Vagina (tissue), 2 donors: ENCODE results near the gene UMPS.

ENCODE experiments used
- POLR2A ChIP-seq, 2 donors: fragments of 450-650 bp; IDR thresholded peaks; one replicate each; pipeline ENCODE4 v1.6.1; 2017; ENCODE audit warnings: antibody characterized with exemption in 2 of 2, mild to moderate bottlenecking in 2 of 2, moderate library complexity in 2 of 2
- POLR2AphosphoS5 ChIP-seq, 2 donors: sonication (generic); formaldehyde crosslinking; IDR thresholded peaks; one replicate each; pipeline ENCODE4 v1.9.0; 2017; ENCODE audit warnings: antibody characterized with exemption in 2 of 2, mild to moderate bottlenecking in 2 of 2, low read depth in 1 of 2; ENCODE audit not compliant: insufficient read depth in 1 of 2
- TF ChIP-seq, protein P1 (sequence below), 3 experiments: fragments of 450-650 bp in 2 of 3; fragments of 200-600 bp in 1 of 3; sonication (generic) in 1 of 3; IDR thresholded peaks; one replicate each; pipeline ENCODE4 v1.5.1; 2017 to 2019; ENCODE audit warnings: antibody characterized with exemption in 3 of 3, mild to moderate bottlenecking in 2 of 3, moderate library complexity in 2 of 3

DNA sequence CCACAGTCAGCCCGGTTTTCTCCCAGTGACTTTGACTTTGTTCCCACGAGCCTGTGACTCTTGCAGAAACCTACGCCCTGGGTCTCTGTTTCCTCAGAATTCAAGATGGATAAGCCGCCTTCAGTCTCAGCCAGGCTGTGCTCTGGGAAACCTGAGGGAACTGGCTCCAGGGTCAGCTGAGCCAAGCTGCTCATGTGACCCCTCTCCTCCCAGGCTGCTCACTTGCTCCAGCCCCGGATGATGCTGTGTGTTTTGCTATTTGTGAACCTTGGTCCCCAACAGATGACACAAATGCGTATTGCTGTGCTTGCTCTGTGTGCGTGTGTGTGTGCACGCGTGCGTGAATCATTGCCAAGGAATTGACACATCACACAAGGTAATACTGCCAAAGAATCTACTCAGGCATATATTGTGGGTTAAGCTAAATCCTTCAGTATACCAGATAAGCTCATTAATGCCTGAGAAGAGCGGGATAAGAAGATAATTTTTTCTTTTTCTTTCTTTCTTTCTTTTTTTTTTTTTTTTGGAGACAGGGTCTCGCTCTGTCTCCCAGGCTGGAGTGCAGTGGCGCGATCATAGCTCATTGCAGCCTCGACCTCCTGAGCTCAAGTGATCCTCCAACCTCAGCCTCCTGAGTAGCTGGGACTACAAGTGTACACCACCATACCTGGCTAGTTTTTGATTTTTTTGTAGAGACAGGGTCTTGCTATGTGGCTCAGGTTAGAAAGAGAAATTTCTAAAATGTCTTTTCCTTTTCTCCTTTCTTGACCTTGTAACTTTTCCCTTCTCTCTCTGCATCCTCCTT, 29.2 kb upstream of the UMPS start:
- TF ChIP-seq, protein P1, sequence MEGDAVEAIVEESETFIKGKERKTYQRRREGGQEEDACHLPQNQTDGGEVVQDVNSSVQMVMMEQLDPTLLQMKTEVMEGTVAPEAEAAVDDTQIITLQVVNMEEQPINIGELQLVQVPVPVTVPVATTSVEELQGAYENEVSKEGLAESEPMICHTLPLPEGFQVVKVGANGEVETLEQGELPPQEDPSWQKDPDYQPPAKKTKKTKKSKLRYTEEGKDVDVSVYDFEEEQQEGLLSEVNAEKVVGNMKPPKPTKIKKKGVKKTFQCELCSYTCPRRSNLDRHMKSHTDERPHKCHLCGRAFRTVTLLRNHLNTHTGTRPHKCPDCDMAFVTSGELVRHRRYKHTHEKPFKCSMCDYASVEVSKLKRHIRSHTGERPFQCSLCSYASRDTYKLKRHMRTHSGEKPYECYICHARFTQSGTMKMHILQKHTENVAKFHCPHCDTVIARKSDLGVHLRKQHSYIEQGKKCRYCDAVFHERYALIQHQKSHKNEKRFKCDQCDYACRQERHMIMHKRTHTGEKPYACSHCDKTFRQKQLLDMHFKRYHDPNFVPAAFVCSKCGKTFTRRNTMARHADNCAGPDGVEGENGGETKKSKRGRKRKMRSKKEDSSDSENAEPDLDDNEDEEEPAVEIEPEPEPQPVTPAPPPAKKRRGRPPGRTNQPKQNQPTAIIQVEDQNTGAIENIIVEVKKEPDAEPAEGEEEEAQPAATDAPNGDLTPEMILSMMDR (IDR thresholded peaks at IDR 0.05), result no peak
- no peak for TF ChIP-seq POLR2AphosphoS5 (IDR thresholded peaks at IDR 0.05; ENCODE audit: insufficient read depth in 1 of 2, low read depth in 1 of 2)
- TF ChIP-seq POLR2A (IDR thresholded peaks at IDR 0.05), result no peak
